K562 (cell line): ENCODE measurements around the gene VDAC2. TPM values are rescaled to one million over a fixed set of nuclear protein-coding genes. Genes with fewer than 3 reads are reported as not detected.

Experiments used
- ARID3A ChIP-seq: IDR thresholded peaks from 2 replicates; pipeline ENCODE4 v1.6.1; 2012; ENCODE audit warnings: low read depth, low read length, improper control_type of control experiment, borderline replicate concordance
- ATF7 ChIP-seq: fragments of 450-650 bp; IDR thresholded peaks from 2 replicates; pipeline ENCODE4 v1.7.1; 2014; ENCODE audit warnings: mild to moderate bottlenecking, moderate library complexity
- COPS2 ChIP-seq: fragments of 450-650 bp; conservative IDR thresholded peaks from 2 replicates; pipeline ENCODE4 v1.6.1; 2016; ENCODE audit warnings: mild to moderate bottlenecking, moderate library complexity
- GTF2B ChIP-seq: IDR thresholded peaks from 2 replicates; pipeline ENCODE4 v1.6.1; 2011; ENCODE audit not compliant: insufficient read length; ENCODE audit errors: extremely low read depth
- GTF2F1 ChIP-seq: IDR thresholded peaks from 2 replicates; pipeline ENCODE4 v1.6.1; 2011; ENCODE audit warnings: low read depth, low read length, improper control_type of control experiment
- HNRNPLL ChIP-seq: fragments of 200-400 bp; formaldehyde crosslinking; IDR thresholded peaks from 2 replicates; pipeline ENCODE4 v1.6.1; 2017; ENCODE audit warnings: low read length, low read depth, mild to moderate bottlenecking; ENCODE audit not compliant: poor library complexity, severe bottlenecking
- MECOM ChIP-seq: fragments of 250-450 bp; sonication (Bioruptor Pico); IDR thresholded peaks from 2 replicates; pipeline ENCODE4 v1.8.0; 2022; ENCODE audit warnings: inconsistent platforms
- MIER1 ChIP-seq: fragments of 450-650 bp; IDR thresholded peaks from 2 replicates; pipeline ENCODE4 v1.6.1; 2016; ENCODE audit warnings: antibody characterized with exemption, mild to moderate bottlenecking, low read depth
- NCOA2 ChIP-seq, 2 experiments: fragments of 450-650 bp; IDR thresholded peaks; 2 replicates each; pipeline ENCODE4 v1.6.1; 2018; ENCODE audit warnings: mild to moderate bottlenecking in 2 of 2, moderate library complexity in 1 of 2; ENCODE audit not compliant: partially characterized antibody in 2 of 2
- NFIC ChIP-seq: fragments of 450-650 bp; IDR thresholded peaks from 2 replicates; pipeline ENCODE4 v1.6.1; 2017; ENCODE audit warnings: mild to moderate bottlenecking, inconsistent platforms
- RBBP5 ChIP-seq: fragments of 200-600 bp; sonication (generic); IDR thresholded peaks from 2 replicates; pipeline ENCODE4 v1.6.1; 2012; ENCODE audit warnings: borderline replicate concordance, mild to moderate bottlenecking, low read length, control low read depth, inconsistent platforms; ENCODE audit not compliant: insufficient read depth, poor library complexity, severe bottlenecking
- RBM39 ChIP-seq: fragments of 200-400 bp; formaldehyde crosslinking; optimal IDR thresholded peaks from 2 replicates; pipeline ENCODE3; 2018; ENCODE audit warnings: low read depth, low read length
- SREBF1 ChIP-seq: fragments of 150-350 bp; IDR thresholded peaks from 2 replicates; pipeline ENCODE4 v1.6.1; 2014; ENCODE audit warnings: antibody characterized with exemption, low read depth, low read length, borderline replicate concordance
- SRSF9 ChIP-seq: fragments of 200-400 bp; formaldehyde crosslinking; IDR thresholded peaks from 2 replicates; pipeline ENCODE4 v1.6.1; 2017; ENCODE audit warnings: low read depth, low read length, borderline replicate concordance
- ZNF124 ChIP-seq: sonication (generic); formaldehyde crosslinking; IDR thresholded peaks from 2 replicates; pipeline ENCODE4 v1.8.1; 2022; ENCODE audit warnings: missing genetic modification reagents
- ZNF217 ChIP-seq: sonication (generic); formaldehyde crosslinking; IDR thresholded peaks from 2 replicates; pipeline ENCODE4 v1.8.0; 2022; ENCODE audit warnings: mild to moderate bottlenecking, missing genetic modification reagents
- ZNF507 ChIP-seq: conservative IDR thresholded peaks from 2 replicates; pipeline ENCODE4 v1.6.1; 2017; ENCODE audit warnings: missing genetic modification characterization, missing compliant biosample characterization
- ZNF717 ChIP-seq: fragments of 250-450 bp; sonication (Bioruptor Pico); IDR thresholded peaks from 2 replicates; pipeline ENCODE4 v1.5.0; 2021
- ZSCAN32 ChIP-seq: fragments of 450-650 bp; formaldehyde crosslinking; IDR thresholded peaks from 2 replicates; pipeline ENCODE4 v1.4.0; 2020; ENCODE audit warnings: mild to moderate bottlenecking, moderate library complexity
- polyA plus RNA-seq, 8 experiments: library from polyadenylated mRNA; depleted of rRNA in 4 of 8; stranded (reverse) in 5 of 8; unstranded in 3 of 8; fragments of >200 nt; fragmentation: Nextera tagmentation in 2 of 8; fragmentation: Illumina TruSeq in 1 of 8; extraction: Ambion mirVana in 2 of 8; extraction: Trizol in 1 of 8; gene quantifications; 2 replicates each; pipeline versions ENCODE4 v1.2.1 to v1.2.3, GENCODE V29; 2011 to 2014; ENCODE audit warnings: inconsistent platforms in 1 of 8, missing spikeins in 1 of 8
- total RNA-seq, 7 experiments: library from RNA; depleted of rRNA in 6 of 7; stranded (reverse); fragments of >200 nt in 6 of 7; fragmentation: Illumina TruSeq in 2 of 7; extraction: Trizol in 2 of 7; gene quantifications; 2 replicates each; pipeline versions ENCODE4 v1.2.1 to v1.2.3, GENCODE V29; 2011 to 2021; ENCODE audit warnings: low replicate concordance in 1 of 7
- TF ChIP-seq, protein P1 (sequence below): IDR thresholded peaks from 3 replicates; pipeline ENCODE4 v1.6.1; 2011; ENCODE audit warnings: borderline replicate concordance, mild to moderate bottlenecking, moderate library complexity; ENCODE audit not compliant: insufficient read length; ENCODE audit errors: extremely low read depth
- TF ChIP-seq, protein P2 (sequence below): fragments of 250-450 bp; sonication (Bioruptor Pico); IDR thresholded peaks from 2 replicates; pipeline ENCODE4 v1.8.0; 2021; ENCODE audit warnings: moderate library complexity, mild to moderate bottlenecking, inconsistent platforms
- TF ChIP-seq, protein P3 (sequence below): fragments of 250-450 bp; sonication (Bioruptor Pico); IDR thresholded peaks from 2 replicates; pipeline ENCODE4 v1.8.0; 2022; ENCODE audit warnings: inconsistent platforms

VDAC2 gene
- total and polyA plus RNA-seq, 9 of the 15 experiments (the other 6 are each of a cell fraction or from before 2014, with no cell fraction given): 139 to 450 (median 250) TPM

DNA sequence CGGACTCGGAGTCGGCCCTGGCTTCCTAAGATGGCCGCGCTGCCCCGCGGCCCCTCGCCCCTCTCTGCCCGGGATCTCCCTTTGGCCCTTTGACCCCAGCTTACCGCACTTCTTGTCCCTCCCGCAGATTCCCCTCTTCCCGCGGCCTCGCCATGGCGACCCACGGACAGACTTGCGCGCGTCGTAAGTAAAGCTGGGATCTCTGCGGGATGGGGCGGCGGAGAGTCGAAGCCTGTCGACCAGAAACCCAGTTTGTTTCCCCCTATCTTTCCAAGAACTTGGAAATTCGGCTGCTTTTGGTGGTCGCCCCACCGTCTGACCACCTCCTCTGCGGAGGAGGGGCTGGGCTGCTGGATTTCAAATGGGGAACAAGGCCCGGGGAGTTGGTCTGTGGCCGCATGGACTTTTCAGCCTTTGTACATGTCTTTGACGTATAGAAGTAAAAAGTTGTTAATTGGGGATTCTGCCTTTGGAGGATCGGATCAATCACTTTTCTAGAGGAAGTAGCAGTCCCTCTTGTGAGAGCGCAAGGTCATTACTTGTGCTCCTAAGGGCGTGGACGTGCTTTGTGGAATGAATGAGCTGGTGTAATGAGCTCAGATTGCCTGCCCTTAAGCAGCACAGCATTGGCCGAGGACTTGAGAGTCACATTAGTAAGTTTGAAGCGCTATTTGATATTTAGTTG lies 553 bp downstream of the VDAC2 start (continued):
- no peak for TF ChIP-seq RBM39
- TF ChIP-seq, protein P1, sequence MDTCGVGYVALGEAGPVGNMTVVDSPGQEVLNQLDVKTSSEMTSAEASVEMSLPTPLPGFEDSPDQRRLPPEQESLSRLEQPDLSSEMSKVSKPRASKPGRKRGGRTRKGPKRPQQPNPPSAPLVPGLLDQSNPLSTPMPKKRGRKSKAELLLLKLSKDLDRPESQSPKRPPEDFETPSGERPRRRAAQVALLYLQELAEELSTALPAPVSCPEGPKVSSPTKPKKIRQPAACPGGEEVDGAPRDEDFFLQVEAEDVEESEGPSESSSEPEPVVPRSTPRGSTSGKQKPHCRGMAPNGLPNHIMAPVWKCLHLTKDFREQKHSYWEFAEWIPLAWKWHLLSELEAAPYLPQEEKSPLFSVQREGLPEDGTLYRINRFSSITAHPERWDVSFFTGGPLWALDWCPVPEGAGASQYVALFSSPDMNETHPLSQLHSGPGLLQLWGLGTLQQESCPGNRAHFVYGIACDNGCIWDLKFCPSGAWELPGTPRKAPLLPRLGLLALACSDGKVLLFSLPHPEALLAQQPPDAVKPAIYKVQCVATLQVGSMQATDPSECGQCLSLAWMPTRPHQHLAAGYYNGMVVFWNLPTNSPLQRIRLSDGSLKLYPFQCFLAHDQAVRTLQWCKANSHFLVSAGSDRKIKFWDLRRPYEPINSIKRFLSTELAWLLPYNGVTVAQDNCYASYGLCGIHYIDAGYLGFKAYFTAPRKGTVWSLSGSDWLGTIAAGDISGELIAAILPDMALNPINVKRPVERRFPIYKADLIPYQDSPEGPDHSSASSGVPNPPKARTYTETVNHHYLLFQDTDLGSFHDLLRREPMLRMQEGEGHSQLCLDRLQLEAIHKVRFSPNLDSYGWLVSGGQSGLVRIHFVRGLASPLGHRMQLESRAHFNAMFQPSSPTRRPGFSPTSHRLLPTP: no peak
- TF ChIP-seq GTF2F1: no peak
- no peak for TF ChIP-seq COPS2
- no peak for TF ChIP-seq GTF2B
- TF ChIP-seq ZNF124: no peak
- no peak for TF ChIP-seq NCOA2 (IDR thresholded peaks at IDR 0.05; ENCODE audit: partially characterized antibody in 2 of 2)
- no peak for TF ChIP-seq ARID3A
- no peak for TF ChIP-seq HNRNPLL
- TF ChIP-seq ATF7: no peak
- no peak for TF ChIP-seq ZNF717 (CRISPR knock-in tag)
- TF ChIP-seq MIER1: no peak
- TF ChIP-seq, protein P2, sequence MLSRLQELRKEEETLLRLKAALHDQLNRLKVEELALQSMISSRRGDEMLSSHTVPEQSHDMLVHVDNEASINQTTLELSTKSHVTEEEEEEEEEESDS (CRISPR knock-in tag): no peak
- TF ChIP-seq NFIC: no peak
- TF ChIP-seq MECOM (CRISPR knock-in tag): no peak
- TF ChIP-seq ZSCAN32 (CRISPR knock-in tag): no peak
- no peak for TF ChIP-seq ZNF217 (CRISPR knock-in tag)
- TF ChIP-seq RBBP5: peak; percentile 95
- TF ChIP-seq ZNF507 (tag): no peak
- TF ChIP-seq SREBF1: no peak
- TF ChIP-seq, protein P3, sequence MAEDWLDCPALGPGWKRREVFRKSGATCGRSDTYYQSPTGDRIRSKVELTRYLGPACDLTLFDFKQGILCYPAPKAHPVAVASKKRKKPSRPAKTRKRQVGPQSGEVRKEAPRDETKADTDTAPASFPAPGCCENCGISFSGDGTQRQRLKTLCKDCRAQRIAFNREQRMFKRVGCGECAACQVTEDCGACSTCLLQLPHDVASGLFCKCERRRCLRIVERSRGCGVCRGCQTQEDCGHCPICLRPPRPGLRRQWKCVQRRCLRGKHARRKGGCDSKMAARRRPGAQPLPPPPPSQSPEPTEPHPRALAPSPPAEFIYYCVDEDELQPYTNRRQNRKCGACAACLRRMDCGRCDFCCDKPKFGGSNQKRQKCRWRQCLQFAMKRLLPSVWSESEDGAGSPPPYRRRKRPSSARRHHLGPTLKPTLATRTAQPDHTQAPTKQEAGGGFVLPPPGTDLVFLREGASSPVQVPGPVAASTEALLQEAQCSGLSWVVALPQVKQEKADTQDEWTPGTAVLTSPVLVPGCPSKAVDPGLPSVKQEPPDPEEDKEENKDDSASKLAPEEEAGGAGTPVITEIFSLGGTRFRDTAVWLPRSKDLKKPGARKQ (CRISPR knock-in tag): no peak
- TF ChIP-seq SRSF9: no peak
